AG09319 (cell line): ENCODE results near the gene CD300C.

Experiments used
- DNase-seq: peaks from one replicate; pipeline ENCODE4 v3.0.0-alpha.2; 2010; ENCODE audit warnings: low read depth; ENCODE audit errors: extremely low read depth
- CTCF ChIP-seq: IDR thresholded peaks from 2 replicates; pipeline ENCODE4 v1.5.1; 2011; ENCODE audit warnings: low read depth, mild to moderate bottlenecking, inconsistent platforms, low read length, moderate library complexity

The CD300C gene

GRCh38 chr17:74546586-74546985 is 671 bp upstream of the CD300C start:
- TF ChIP-seq CTCF: no peak
- no peak for DNase-seq

- DNase-seq: no peak
- TF ChIP-seq CTCF: no peak
Measured at GRCh38 chr17:74544991-74545842, 698 bp downstream of the CD300C start.

- no peak for DNase-seq
Measured at GRCh38 chr17:74543891-74544760, 1.8 kb downstream of the CD300C start.

GRCh38 chr17:74543406-74543805 is 2.5 kb downstream of the CD300C start:
- TF ChIP-seq CTCF: no peak
- no peak for DNase-seq

More at GRCh38 chr17:74543891-74544760, 1.8 kb downstream of the CD300C start:
- no peak for TF ChIP-seq CTCF

- no peak for TF ChIP-seq CTCF
- no peak for DNase-seq
Measured at GRCh38 chr17:74542727-74543383, 3.1 kb downstream of the CD300C start.

GRCh38 chr17:74542166-74542565 is 3.7 kb downstream of the CD300C start:
- no peak for DNase-seq
- TF ChIP-seq CTCF: no peak
